ENCODE measurements around the gene RRAGC. TPM values are rescaled to one million over a fixed set of nuclear protein-coding genes. Genes with fewer than 3 reads are reported as not detected.

Gene RRAGC
- 10 to 100 TPM; 48.4 to 90.8 (median 53.5) TPM for total RNA-seq

GRCh38 chr1:38859561-38860453 is at the start of gene RRAGC:
TSS of gene RRAGC (minus strand) at chr1:38859772. CDS start at chr1:38859646, 126 bp downstream.
- no peak for TF ChIP-seq CTCF (IDR thresholded peaks at IDR 0.05; ENCODE audit: low read depth)

- no peak for TF ChIP-seq CTCF (IDR thresholded peaks at IDR 0.05; ENCODE audit: low read depth)
These were observed 49.2 kb upstream of the RRAGC start for GRCh38 chr1:38908821-38909220.

GRCh38 chr1:38905985-38906384 is 46.4 kb upstream of the RRAGC start:
- TF ChIP-seq CTCF (IDR thresholded peaks at IDR 0.05; ENCODE audit: low read depth): no peak

- no peak for TF ChIP-seq CTCF (IDR thresholded peaks at IDR 0.05; ENCODE audit: low read depth)
These were observed 40.0 kb upstream of the RRAGC start for GRCh38 chr1:38899560-38899959.

- TF ChIP-seq CTCF (IDR thresholded peaks at IDR 0.05; ENCODE audit: low read depth): no peak
These were observed 39.2 kb upstream of the RRAGC start for GRCh38 chr1:38898653-38899230.

GRCh38 chr1:38896169-38896568 is 36.6 kb upstream of the RRAGC start:
- TF ChIP-seq CTCF (IDR thresholded peaks at IDR 0.05; ENCODE audit: low read depth): no peak

GRCh38 chr1:38892976-38893375 is 33.4 kb upstream of the RRAGC start:
- TF ChIP-seq CTCF (IDR thresholded peaks at IDR 0.05; ENCODE audit: low read depth): no peak
